GM21528 (cell line): ENCODE data around the gene AMY2B.
"Not testable (repeated sequence)": the region's sequence is repeated elsewhere in the genome, so short reads cannot be mapped to it uniquely, and the experiment has no call there.

Experiments
- ATAC-seq: cut with Tn5 transposase; IDR thresholded peaks from one replicate; pipeline ENCODE4 v1.9.1; 2021; ENCODE audit warnings: mild to moderate bottlenecking, moderate library complexity; ENCODE audit not compliant: unreplicated experiment, low FRiP score

The AMY2B gene

GRCh38 chr1:103571289-103571688 is at the start of gene AMY2B:
AMY2B (plus strand) TSS chr1:103571589; CDS start chr1:103571603, 14 bp downstream.
- not testable (repeated sequence) for ATAC-seq

- ATAC-seq: no peak
These were observed 48.0 kb upstream of the AMY2B start for GRCh38 chr1:103523346-103523745.

- ATAC-seq: peak; percentile 56
These were observed 46.2 kb upstream of the AMY2B start for GRCh38 chr1:103525114-103525606.

GRCh38 chr1:103525607-103526507 is 45.5 kb upstream of the AMY2B start, which contains the start of gene RNPC3:
RNPC3 (plus strand) TSS chr1:103525699; CDS start chr1:103526071, 372 bp downstream.
- peak; percentile 87 for ATAC-seq

- no peak for ATAC-seq
These were observed 44.1 kb upstream of the AMY2B start for GRCh38 chr1:103527331-103527730.

GRCh38 chr1:103529746-103530145 is 41.6 kb upstream of the AMY2B start:
- no peak for ATAC-seq

GRCh38 chr1:103538226-103538625 is 33.2 kb upstream of the AMY2B start:
- ATAC-seq: no peak

GRCh38 chr1:103541431-103541830 is 30.0 kb upstream of the AMY2B start:
- no peak for ATAC-seq

GRCh38 chr1:103546496-103546895 is 24.9 kb upstream of the AMY2B start:
- no peak for ATAC-seq

GRCh38 chr1:103547840-103548239 is 23.5 kb upstream of the AMY2B start:
- no peak for ATAC-seq

GRCh38 chr1:103560427-103560826 is 11.0 kb upstream of the AMY2B start:
- ATAC-seq: no peak

- not testable (repeated sequence) for ATAC-seq
These were observed 10.3 kb upstream of the AMY2B start for GRCh38 chr1:103561124-103561523.

GRCh38 chr1:103561643-103562395 is 9.6 kb upstream of the AMY2B start:
- peak; percentile 89 for ATAC-seq

- no peak for ATAC-seq
These were observed 8.3 kb upstream of the AMY2B start for GRCh38 chr1:103563056-103563455.

- ATAC-seq: no peak
These were observed 1.9 kb upstream of the AMY2B start for GRCh38 chr1:103569493-103569892.

- ATAC-seq: no peak
These were observed 4.7 kb downstream of the AMY2B start for GRCh38 chr1:103576065-103576464.

- ATAC-seq: not testable (repeated sequence)
These were observed 5.4 kb downstream of the AMY2B start for GRCh38 chr1:103576784-103577183.

- ATAC-seq: no peak
These were observed 11.1 kb downstream of the AMY2B start for GRCh38 chr1:103582464-103582863.

GRCh38 chr1:103583887-103584286 is 12.5 kb downstream of the AMY2B start:
- ATAC-seq: no peak

GRCh38 chr1:103584537-103584936 is 13.1 kb downstream of the AMY2B start:
- ATAC-seq: no peak

GRCh38 chr1:103602740-103603139 is 31.4 kb downstream of the AMY2B start:
- ATAC-seq: not testable (repeated sequence)
